K562 (cell line): Measurements from ENCODE around the gene MAP2K4.

Experiments used
- CTCF ChIP-seq, 3 experiments: IDR thresholded peaks in 2 of 3; conservative IDR thresholded peaks in 1 of 3; 2 replicates each; pipeline ENCODE4 v1.5.1; 2011 to 2012; ENCODE audit warnings: low read length in 3 of 3, mild to moderate bottlenecking in 3 of 3, control low read depth in 2 of 3, improper control_type of control experiment in 1 of 3, inconsistent platforms in 1 of 3, low read depth in 1 of 3, mixed read lengths in 1 of 3, moderate library complexity in 1 of 3; ENCODE audit not compliant: insufficient read depth in 2 of 3
- FOXJ3 ChIP-seq: sonication (generic); formaldehyde crosslinking; IDR thresholded peaks from 2 replicates; pipeline ENCODE4 v1.4.0; 2020; ENCODE audit warnings: mild to moderate bottlenecking, missing genetic modification reagents
- GABPA ChIP-seq: fragments of 200-800 bp; sonication (Bioruptor generic); conservative IDR thresholded peaks from 2 replicates; pipeline ENCODE4 v1.6.1; 2016; ENCODE audit warnings: low read depth, missing genetic modification characterization, missing compliant biosample characterization
- MXD1 ChIP-seq: fragments of 250-450 bp; sonication (Bioruptor Pico); IDR thresholded peaks from 2 replicates; pipeline ENCODE4 v1.8.0; 2021; ENCODE audit warnings: borderline replicate concordance, mild to moderate bottlenecking, moderate library complexity; ENCODE audit not compliant: poor library complexity, severe bottlenecking

- TF ChIP-seq GABPA (no peak), CTCF (IDR thresholded peaks at IDR 0.05 in 2 of 3, conservative IDR thresholded peaks at IDR 0.05 in 1 of 3; ENCODE audit: insufficient read depth in 2 of 3, low read depth in 1 of 3, low read length in 3 of 3) (no peak), FOXJ3 (CRISPR knock-in tag) (no peak), MXD1 (no peak)
Observed at GRCh38 chr17:12050646-12051225, 30.1 kb downstream of the MAP2K4 start.
